ENCODE measurements around the gene MDH2.
"Not testable (repeated sequence)": the region's sequence is repeated elsewhere in the genome, so short reads cannot be mapped to it uniquely, and the experiment has no call there.

The MDH2 gene

GRCh38 chr7:76073335-76073990 lies 25.6 kb downstream of the MDH2 start:
- FAIRE-seq, result no peak

DNA sequence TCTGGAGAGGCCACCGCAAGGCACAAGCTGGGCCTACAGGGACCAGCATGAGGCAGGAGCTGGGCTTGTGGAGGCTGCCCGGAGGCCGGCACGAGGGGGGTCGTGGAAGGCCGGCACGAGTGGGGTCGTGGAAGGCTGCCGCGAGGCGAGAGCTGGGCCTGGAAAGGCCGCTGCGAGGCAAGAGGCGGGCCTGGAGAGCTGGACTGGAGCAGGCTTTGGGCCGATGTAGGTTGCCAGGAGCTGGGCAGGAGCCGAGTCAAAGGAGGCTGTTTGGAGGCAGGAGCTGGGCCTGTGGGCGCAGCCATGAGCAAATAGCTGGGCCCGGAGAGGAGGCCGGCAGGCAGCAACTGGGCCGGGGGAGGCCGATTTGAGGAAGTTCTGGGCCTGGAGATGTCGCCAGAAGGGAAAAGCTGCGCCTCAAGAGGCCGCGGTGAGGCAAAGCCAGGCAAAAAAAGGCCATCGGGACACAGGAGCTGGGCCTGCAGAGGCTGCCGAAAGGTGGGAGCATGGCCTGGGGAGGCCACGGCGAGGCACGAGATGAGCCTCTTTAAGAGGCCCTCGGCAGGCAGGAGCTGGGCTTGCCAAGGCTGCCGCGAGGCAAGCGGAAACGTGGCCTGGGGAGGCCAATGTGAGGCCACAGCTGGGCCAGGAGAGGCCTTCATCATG lies 26.5 kb downstream of the MDH2 start:
- FAIRE-seq, result no peak

DNA sequence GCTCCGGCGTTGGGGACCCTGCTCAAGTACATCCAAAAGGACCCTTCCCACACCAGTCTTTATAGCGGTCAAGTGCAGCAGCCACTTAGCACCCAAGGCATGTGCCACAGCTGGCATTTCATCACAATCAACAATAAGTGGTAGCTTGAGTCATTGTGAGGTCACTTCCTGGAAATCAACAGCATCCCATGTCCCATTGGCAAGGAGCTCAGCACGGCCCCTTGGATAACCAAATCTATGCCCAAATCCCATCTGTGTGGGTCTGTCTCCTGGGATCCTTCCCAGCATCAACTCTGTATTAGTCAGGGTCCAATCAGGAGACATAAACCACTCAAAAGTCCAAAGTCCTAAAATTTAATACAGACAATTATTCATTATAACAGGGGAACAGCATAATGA lies 27.1 kb downstream of the MDH2 start:
- FAIRE-seq, result no peak

- FAIRE-seq, result no peak
These were observed 29.1 kb downstream of the MDH2 start for GRCh38 chr7:76076995-76077394.

- FAIRE-seq, result no peak
These were observed 29.5 kb downstream of the MDH2 start for GRCh38 chr7:76077435-76077834.

DNA sequence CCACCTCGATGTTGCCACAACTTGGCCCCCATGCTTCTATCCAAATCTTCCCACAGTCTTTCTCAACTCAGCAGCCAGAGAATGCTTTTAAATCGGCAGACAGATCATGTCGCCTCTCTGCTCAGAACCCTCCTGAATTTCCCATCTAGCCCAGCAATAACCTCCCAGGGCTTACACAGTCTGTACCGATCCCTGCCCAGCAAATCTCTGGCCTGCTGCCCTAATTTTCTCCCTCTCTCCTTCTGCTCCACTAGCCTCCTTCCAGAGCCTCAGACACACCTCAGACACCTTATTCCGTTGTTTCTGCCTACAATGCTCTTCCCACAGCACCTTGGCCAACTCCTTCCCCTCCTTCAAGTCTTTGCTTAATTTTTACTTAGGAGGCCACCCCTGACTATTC lies 32.3 kb downstream of the MDH2 start:
- no peak for FAIRE-seq

DNA sequence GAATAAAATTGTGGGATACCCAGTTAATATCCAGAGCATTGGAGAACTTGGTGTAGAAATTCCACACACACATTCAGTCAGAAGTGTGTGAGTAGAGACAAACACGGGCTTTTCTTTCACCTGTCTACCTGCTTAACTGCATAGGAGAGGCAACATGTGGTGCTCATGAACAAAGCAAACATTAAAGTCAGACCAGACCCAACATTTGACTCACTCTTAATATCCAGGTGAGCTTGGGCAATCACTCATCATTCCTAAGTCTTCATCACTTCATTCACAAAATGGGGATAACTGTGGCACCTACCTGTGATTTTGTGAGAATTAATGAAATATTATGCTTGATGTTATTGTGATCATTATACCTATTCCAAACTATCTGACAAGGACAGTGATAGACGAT lies 36.2 kb downstream of the MDH2 start:
- not testable (repeated sequence) for FAIRE-seq

DNA sequence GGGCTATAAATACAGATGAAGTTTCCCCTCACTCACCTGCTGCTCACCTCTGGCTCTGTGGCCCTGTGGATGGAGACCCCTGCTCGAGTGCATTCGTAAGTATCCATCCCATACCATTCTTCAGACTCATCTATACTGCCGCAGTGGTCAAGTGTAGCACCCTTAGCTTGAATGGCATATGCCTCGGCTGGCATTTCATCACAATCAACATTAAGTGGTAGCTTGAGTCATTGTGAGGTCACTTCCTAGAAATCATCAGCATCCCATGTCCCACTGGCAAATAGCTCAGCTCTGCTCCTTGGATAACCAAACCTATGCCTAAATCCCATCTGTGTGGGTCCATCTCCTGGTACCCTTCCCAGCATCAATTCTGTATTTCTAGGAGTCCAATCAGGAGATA lies 38.2 kb downstream of the MDH2 start:
- no peak for FAIRE-seq

DNA sequence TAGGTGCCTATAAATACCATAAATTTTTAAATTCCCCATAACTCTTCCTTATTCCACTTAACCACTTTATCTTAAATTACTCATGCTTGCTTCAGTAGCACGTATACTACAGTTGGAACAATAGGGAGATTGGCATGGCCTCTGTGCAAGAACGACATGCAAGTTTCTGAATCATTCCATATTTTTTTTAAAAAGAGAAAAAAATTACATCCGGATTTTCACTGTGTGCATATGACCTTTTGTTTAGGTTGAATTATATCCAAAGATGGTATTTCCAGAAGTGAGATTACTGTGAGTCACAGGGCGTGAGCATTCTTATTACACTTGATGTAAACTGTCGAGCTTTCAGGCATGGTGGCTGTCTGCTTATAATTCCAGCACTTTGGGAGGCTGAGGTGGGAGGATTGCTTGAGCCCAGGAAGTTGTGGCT lies 39.5 kb downstream of the MDH2 start:
- FAIRE-seq, result not testable (repeated sequence)

GRCh38 chr7:76089865-76090475 lies 42.1 kb downstream of the MDH2 start:
- no peak for FAIRE-seq

- no peak for FAIRE-seq
These were observed 43.6 kb downstream of the MDH2 start for GRCh38 chr7:76091506-76091905.

- FAIRE-seq, result not testable (repeated sequence)
These were observed 45.6 kb downstream of the MDH2 start for GRCh38 chr7:76093531-76093930.

- not testable (repeated sequence) for FAIRE-seq
These were observed 46.4 kb downstream of the MDH2 start for GRCh38 chr7:76094326-76094725.

DNA sequence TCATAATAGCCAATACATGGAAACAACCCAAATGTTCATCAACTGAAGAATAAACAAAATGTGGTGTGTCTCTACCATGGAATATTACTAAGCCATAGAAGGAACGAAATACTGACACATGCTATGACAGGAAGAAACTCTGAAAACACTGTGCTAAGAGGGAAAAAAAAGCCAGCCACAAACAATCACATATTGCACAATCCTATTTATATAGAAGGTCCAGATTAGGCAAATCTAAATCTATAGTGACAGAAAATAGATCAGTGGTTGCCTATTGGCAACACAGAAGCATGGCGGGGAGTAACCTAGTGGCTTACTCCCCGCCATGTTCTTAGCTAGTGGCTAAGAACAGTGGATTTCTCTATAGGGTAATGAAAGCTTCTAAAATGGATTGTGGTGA lies 48.0 kb downstream of the MDH2 start:
- no peak for FAIRE-seq

- FAIRE-seq, result not testable (repeated sequence)
These were observed 54.0 kb downstream of the MDH2 start for GRCh38 chr7:76101693-76102437.

DNA sequence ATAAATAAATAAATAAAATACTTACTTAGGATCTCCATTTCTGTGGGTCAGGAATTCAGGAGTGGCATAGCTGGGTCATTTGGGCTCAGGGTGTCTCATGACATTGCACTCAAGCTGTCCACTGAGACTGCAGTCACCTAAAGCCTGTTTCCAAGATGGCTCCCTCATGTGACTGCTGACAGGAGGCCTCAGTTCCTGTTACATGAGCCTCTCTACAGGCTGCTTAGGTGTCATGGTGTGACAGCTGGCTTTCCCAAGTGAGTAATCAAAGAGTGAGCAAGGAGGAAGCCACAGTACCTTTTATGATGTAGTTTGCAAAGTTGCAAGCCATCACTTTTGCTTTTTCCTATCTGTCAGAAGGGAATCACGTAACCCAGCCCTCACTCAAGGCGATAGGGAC lies 55.9 kb downstream of the MDH2 start:
- FAIRE-seq, result not testable (repeated sequence)

DNA sequence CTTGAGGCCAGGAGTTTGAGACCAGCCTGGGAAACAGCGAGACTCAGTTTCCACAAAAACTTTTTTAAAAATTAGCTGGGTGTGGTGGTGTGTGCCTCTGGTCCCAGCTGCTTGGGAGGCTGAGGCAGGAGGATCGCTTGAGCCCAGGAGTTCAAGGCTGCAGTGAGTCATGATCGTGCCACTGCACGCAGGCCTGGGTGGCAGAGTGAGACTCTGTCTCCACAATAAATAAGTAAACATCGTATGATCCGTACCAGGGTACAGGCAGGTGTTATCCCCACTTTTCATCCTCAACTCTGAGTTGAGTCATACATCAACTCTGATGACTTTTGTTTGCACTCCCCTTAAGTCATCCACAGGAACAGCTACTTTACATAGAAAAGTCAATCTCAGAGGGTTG lies 58.2 kb downstream of the MDH2 start:
- FAIRE-seq, result not testable (repeated sequence)

GRCh38 chr7:76106893-76107292 lies 59.0 kb downstream of the MDH2 start:
- no peak for FAIRE-seq

DNA sequence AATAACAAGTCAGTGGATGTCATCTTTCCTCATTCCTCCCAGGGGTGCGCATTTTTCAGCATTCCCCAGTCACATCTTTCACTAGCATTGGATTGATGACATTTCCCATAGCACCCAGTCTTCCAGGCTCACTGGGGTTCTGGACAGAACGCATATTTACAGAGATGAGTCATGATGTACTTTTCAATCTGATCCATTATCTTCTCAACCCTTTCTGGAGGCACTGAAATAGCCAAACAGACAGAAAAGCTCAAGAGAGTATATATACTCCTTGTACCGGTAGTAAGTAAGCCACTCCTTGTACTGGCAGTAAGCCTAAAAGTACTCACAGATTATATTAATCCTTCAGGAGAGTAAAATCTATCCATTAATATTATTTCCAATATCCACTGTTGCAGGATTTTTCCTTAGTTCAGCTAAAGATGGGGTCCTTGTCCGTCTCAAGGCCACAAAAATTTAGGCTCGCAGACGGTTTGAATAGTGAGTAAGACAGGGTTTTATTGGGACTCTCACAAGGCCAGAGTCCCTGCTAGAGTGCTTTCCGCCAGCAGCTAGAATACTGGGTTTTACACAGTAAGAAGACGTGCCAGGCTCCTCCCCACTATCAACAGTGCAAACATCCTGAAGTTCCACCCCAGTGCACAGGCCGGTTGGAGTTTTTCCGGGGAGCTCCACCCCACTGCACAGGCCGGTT lies 60.8 kb downstream of the MDH2 start:
- FAIRE-seq, result no peak

DNA sequence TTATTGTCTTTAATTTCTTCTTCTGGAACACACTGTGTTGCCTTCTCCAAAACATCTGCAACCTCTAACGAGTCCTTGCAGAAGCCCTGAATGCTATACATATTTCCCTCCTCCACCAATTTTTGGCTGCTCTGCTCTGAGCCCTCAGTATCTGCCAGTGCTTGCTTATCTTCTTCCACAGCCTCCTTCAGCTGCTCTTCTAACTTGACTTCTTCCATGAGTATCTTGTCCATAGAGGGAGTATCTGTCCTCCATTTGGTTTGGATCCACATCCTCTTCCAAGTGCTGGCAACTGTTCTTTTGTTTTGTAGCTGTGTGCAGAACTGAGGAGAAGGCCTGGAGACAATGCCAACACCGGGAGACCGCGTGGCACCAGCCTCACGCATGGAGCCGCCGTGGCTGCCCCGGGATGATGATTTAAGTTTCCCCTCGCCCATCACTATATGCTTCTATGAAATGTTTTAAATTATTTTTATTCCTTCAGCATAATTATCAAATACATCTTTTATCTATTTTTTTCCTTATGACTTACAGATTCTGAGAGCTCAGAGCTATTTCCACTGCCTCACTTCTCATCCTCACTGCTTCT lies 65.2 kb downstream of the MDH2 start:
- FAIRE-seq, result not testable (repeated sequence)

DNA sequence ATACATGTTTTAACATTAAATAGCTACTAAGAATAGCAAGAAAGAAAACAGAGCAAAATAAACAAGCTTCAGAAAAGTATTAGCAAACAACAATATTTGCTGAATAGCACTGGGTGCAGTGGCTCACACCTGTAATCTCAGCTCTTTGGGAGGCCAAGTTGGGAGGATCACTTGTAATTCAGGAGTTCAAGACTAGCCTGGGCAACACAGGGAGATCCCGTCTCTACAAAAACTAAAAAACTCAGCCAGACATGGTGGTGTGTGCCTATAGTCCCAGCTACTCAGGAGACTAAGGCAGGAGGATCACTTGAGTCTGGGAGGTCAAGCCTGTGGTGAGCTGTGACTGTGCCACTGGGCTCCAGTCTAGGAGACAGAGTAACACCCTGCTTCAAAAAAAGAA lies 66.8 kb downstream of the MDH2 start:
- FAIRE-seq, result not testable (repeated sequence)
